SK-N-MC (cell line): ENCODE results near the gene HLCS.

Source experiments
- DNase-seq: peaks from one replicate; pipeline ENCODE4 v3.0.0-alpha.2; 2011; ENCODE audit warnings: low read depth, low spot score
- H3K27ac ChIP-seq: fragments of 200-600 bp; sonication (generic); 2 replicates; pipeline ENCODE4 v1.5.1; 2016; ENCODE audit warnings: mixed run types
- H3K36me3 ChIP-seq: fragments of 200-600 bp; sonication (generic); 2 replicates; pipeline ENCODE4 v1.6.1; 2017; ENCODE audit warnings: antibody characterized with exemption, low read length, mixed read lengths; ENCODE audit not compliant: insufficient read depth
- H3K4me3 ChIP-seq: fragments of 200-600 bp; sonication (generic); 2 replicates; pipeline ENCODE4 v1.5.1; 2016
- H3K9ac ChIP-seq: fragments of 200-600 bp; sonication (generic); 2 replicates; pipeline ENCODE4 v1.8.0; 2017; ENCODE audit warnings: mixed run types, mixed read lengths; ENCODE audit not compliant: insufficient read length
- H3K9me3 ChIP-seq: fragments of 200-600 bp; sonication (generic); 2 replicates; pipeline ENCODE4 v1.6.1; 2017; ENCODE audit warnings: low read depth, mild to moderate bottlenecking, antibody characterized with exemption, low read length, moderate library complexity, mixed read lengths
- EZH2 ChIP-seq: fragments of 200-600 bp; sonication (generic); IDR thresholded peaks from one replicate; pipeline ENCODE4 v1.6.1; 2017; ENCODE audit warnings: antibody characterized with exemption
- FOXP2 ChIP-seq: optimal IDR thresholded peaks from 2 replicates; pipeline ENCODE3; 2011; ENCODE audit warnings: mild to moderate bottlenecking, moderate library complexity; ENCODE audit not compliant: insufficient read depth; ENCODE audit errors: extremely low read length, control extremely low read depth
- POLR2AphosphoS5 ChIP-seq: IDR thresholded peaks from 2 replicates; pipeline ENCODE4 v1.6.1; 2012; ENCODE audit warnings: mild to moderate bottlenecking, low read depth, low read length, borderline replicate concordance

The HLCS gene

GRCh38 chr21:36735724-36736320 lies 230.6 kb downstream of the HLCS start:
- Histone ChIP-seq H3K9ac (no peak overlapping the region), H3K9me3 (no peaks in the 10 kb centered on the region), H3K27ac (no peak overlapping the region), H3K4me3 (no peak overlapping the region), H3K36me3 (no peaks in the 10 kb centered on the region)
- no peak for DNase-seq
- no peak for TF ChIP-seq FOXP2
- no peak for TF ChIP-seq POLR2AphosphoS5
- no peak for TF ChIP-seq EZH2

GRCh38 chr21:36735201-36735515 lies 231.3 kb downstream of the HLCS start:
- Histone ChIP-seq H3K9ac (no peak overlapping the region), H3K4me3 (no peak overlapping the region), H3K36me3 (no peaks in the 10 kb centered on the region), H3K9me3 (no peaks in the 10 kb centered on the region), H3K27ac (no peak overlapping the region)
- DNase-seq = no peak
- TF ChIP-seq FOXP2 (no peak), POLR2AphosphoS5 (no peak)

- no peak for DNase-seq
- no peak overlapping the region for H3K4me3 ChIP-seq
- H3K27ac ChIP-seq = no peak overlapping the region
- H3K36me3 ChIP-seq = no peaks in the 10 kb centered on the region
- no peak overlapping the region for H3K9ac ChIP-seq
- H3K9me3 ChIP-seq = no peaks in the 10 kb centered on the region
- TF ChIP-seq FOXP2 = no peak
Measured at GRCh38 chr21:36734367-36735200, 231.9 kb downstream of the HLCS start.

- DNase-seq = no peak
- H3K36me3 ChIP-seq = no peaks in the 10 kb centered on the region
- no peak overlapping the region for H3K4me3 ChIP-seq
- TF ChIP-seq FOXP2 (no peak), POLR2AphosphoS5 (no peak), EZH2 (no peak)
- no peak overlapping the region for H3K9ac ChIP-seq
- H3K27ac ChIP-seq = no peak overlapping the region
- no peaks in the 10 kb centered on the region for H3K9me3 ChIP-seq
Measured at GRCh38 chr21:36733857-36734256, 232.6 kb downstream of the HLCS start.

GRCh38 chr21:36732761-36733160 lies 233.7 kb downstream of the HLCS start:
- Histone ChIP-seq H3K4me3 (no peak overlapping the region), H3K9me3 (no peaks in the 10 kb centered on the region), H3K9ac (no peak overlapping the region), H3K36me3 (no peaks in the 10 kb centered on the region), H3K27ac (no peak overlapping the region)
- no peak for DNase-seq
- TF ChIP-seq FOXP2 (no peak), EZH2 (no peak), POLR2AphosphoS5 (no peak)

GRCh38 chr21:36732217-36732616 lies 234.3 kb downstream of the HLCS start:
- Histone ChIP-seq H3K4me3 (no peak overlapping the region), H3K36me3 (no peaks in the 10 kb centered on the region), H3K9ac (no peak overlapping the region), H3K27ac (no peak overlapping the region), H3K9me3 (no peaks in the 10 kb centered on the region)
- no peak for DNase-seq
- TF ChIP-seq FOXP2 = no peak
- no peak for TF ChIP-seq EZH2
- no peak for TF ChIP-seq POLR2AphosphoS5

GRCh38 chr21:36730291-36731281 lies 235.9 kb downstream of the HLCS start:
- Histone ChIP-seq H3K9ac (no peak overlapping the region), H3K27ac (no peak overlapping the region), H3K4me3 (no peak overlapping the region), H3K36me3 (no peaks in the 10 kb centered on the region), H3K9me3 (no peaks in the 10 kb centered on the region)
- DNase-seq = no peak
- no peak for TF ChIP-seq POLR2AphosphoS5
- TF ChIP-seq EZH2 = no peak
- TF ChIP-seq FOXP2 = no peak

GRCh38 chr21:36729310-36729970 lies 237.0 kb downstream of the HLCS start:
- no peak overlapping the region for H3K27ac ChIP-seq
- DNase-seq = no peak
- no peaks in the 10 kb centered on the region for H3K36me3 ChIP-seq
- no peak overlapping the region for H3K9ac ChIP-seq
- H3K9me3 ChIP-seq = no peaks in the 10 kb centered on the region
- no peak for TF ChIP-seq EZH2
- no peak for TF ChIP-seq FOXP2
- no peak for TF ChIP-seq POLR2AphosphoS5
- H3K4me3 ChIP-seq = no peak overlapping the region
